Measurements from ENCODE around the gene SCN7A. TPM values are rescaled to one million over a fixed set of nuclear protein-coding genes. Genes with fewer than 3 reads are reported as not detected.
A peak's percentile ranks its signal among the peaks of the same experiment; 100 is the strongest.

SCN7A gene
- total RNA-seq, 2 donors from 2014 or later: 0.18 to 0.29 TPM

- Histone ChIP-seq H3K36me3 (ENCODE audit: control insufficient read depth, insufficient read depth, low read length) (no peaks in the 10 kb centered on the region), H3K4me3 (ENCODE audit: low read length) (no peak overlapping the region), H3K9me3 (ENCODE audit: control insufficient read depth, low read length) (no peaks in the 10 kb centered on the region), H3K27me3 (ENCODE audit: control insufficient read depth, insufficient read depth, low read length, poor library complexity, severe bottlenecking) (no peaks in the 10 kb centered on the region), H3K9ac (ENCODE audit: extremely low read depth, low read length, poor library complexity, severe bottlenecking) (no peak overlapping the region), H3K4me1 (ENCODE audit: control insufficient read depth, insufficient read depth, low read length) (no peaks in the 10 kb centered on the region), H3K27ac (ENCODE audit: low read depth, low read length) (no peak overlapping the region)
- no peak overlapping the region for H3K27ac Mint-ChIP-seq
- no peaks in the 10 kb centered on the region for H3K27me3 Mint-ChIP-seq (ENCODE audit: insufficient read depth)
- no peaks in the 10 kb centered on the region for H3K36me3 Mint-ChIP-seq (ENCODE audit: low read depth)
- no peak overlapping the region for H3K4me3 Mint-ChIP-seq
- DNase-seq: no peak
- no peaks in the 10 kb centered on the region for H3K9me3 Mint-ChIP-seq
- WGBS, 2 experiments (ENCODE audit: insufficient coverage in 1 of 2, insufficient read length in 1 of 2): 83 to 95% methylated on average over 4 of the region's 5 CpGs
- peaks cover 2% of the 10 kb centered on the region for H3K4me1 Mint-ChIP-seq
- TF ChIP-seq CTCF (conservative IDR thresholded peaks at IDR 0.05): no peak
Measured at GRCh38 chr2:166418853-166419615, 75.0 kb downstream of the SCN7A start.

GRCh38 chr2:166417669-166418068 is 76.4 kb downstream of the SCN7A start:
- TF ChIP-seq CTCF (conservative IDR thresholded peaks at IDR 0.05): peak; percentile 59

GRCh38 chr2:166413255-166413654 is 80.8 kb downstream of the SCN7A start:
- Histone ChIP-seq H3K27ac (ENCODE audit: low read depth, low read length) (no peak overlapping the region), H3K9ac (ENCODE audit: extremely low read depth, low read length, poor library complexity, severe bottlenecking) (no peak overlapping the region), H3K4me3 (ENCODE audit: low read length) (no peak overlapping the region), H3K4me1 (ENCODE audit: control insufficient read depth, insufficient read depth, low read length) (no peaks in the 10 kb centered on the region), H3K27me3 (ENCODE audit: control insufficient read depth, insufficient read depth, low read length, poor library complexity, severe bottlenecking) (no peaks in the 10 kb centered on the region), H3K9me3 (ENCODE audit: control insufficient read depth, low read length) (no peaks in the 10 kb centered on the region), H3K36me3 (ENCODE audit: control insufficient read depth, insufficient read depth, low read length) (no peaks in the 10 kb centered on the region)
- H3K36me3 Mint-ChIP-seq (ENCODE audit: low read depth): no peaks in the 10 kb centered on the region
- H3K4me3 Mint-ChIP-seq: no peak overlapping the region
- H3K4me1 Mint-ChIP-seq: no peaks in the 10 kb centered on the region
- H3K9me3 Mint-ChIP-seq: no peaks in the 10 kb centered on the region
- H3K27me3 Mint-ChIP-seq (ENCODE audit: insufficient read depth): no peaks in the 10 kb centered on the region
- TF ChIP-seq CTCF (conservative IDR thresholded peaks at IDR 0.05): no peak
- H3K27ac Mint-ChIP-seq: no peak overlapping the region
- WGBS, 2 experiments (ENCODE audit: insufficient coverage in 1 of 2, insufficient read length in 1 of 2): 100% methylated on average over 1 of the region's 1 CpG
- no peak for DNase-seq

More at GRCh38 chr2:166417669-166418068, 76.4 kb downstream of the SCN7A start:
- H3K4me1 ChIP-seq (ENCODE audit: control insufficient read depth, insufficient read depth, low read length): no peaks in the 10 kb centered on the region
- Mint-ChIP-seq H3K27ac (no peak overlapping the region), H3K4me3 (no peak overlapping the region), H3K36me3 (ENCODE audit: low read depth) (no peaks in the 10 kb centered on the region), H3K9me3 (no peaks in the 10 kb centered on the region), H3K4me1 (peaks cover 2% of the 10 kb centered on the region), H3K27me3 (ENCODE audit: insufficient read depth) (no peaks in the 10 kb centered on the region)
- H3K9me3 ChIP-seq (ENCODE audit: control insufficient read depth, low read length): no peaks in the 10 kb centered on the region
- 71 to 74% methylated on average over 1 to 2 of the region's 2 CpGs for WGBS, 2 experiments (ENCODE audit: insufficient coverage in 1 of 2, insufficient read length in 1 of 2)
- no peaks in the 10 kb centered on the region for H3K36me3 ChIP-seq (ENCODE audit: control insufficient read depth, insufficient read depth, low read length)
- H3K27me3 ChIP-seq (ENCODE audit: control insufficient read depth, insufficient read depth, low read length, poor library complexity, severe bottlenecking): no peaks in the 10 kb centered on the region
- no peak overlapping the region for H3K4me3 ChIP-seq (ENCODE audit: low read length)
- no peak for DNase-seq
- no peak overlapping the region for H3K27ac ChIP-seq (ENCODE audit: low read depth, low read length)
- no peak overlapping the region for H3K9ac ChIP-seq (ENCODE audit: extremely low read depth, low read length, poor library complexity, severe bottlenecking)

All from endodermal cell (in vitro differentiated cells).